H9 (cell line): ENCODE results near the gene IFNK. TPM values are rescaled to one million over a fixed set of nuclear protein-coding genes. Genes with fewer than 3 reads are reported as not detected.

Experiments used
- DNase-seq: peaks from one replicate; pipeline ENCODE4 v3.0.0-alpha.2; 2017
- H2AFZ ChIP-seq: one replicate; pipeline ENCODE4 v1.6.1; 2013; ENCODE audit warnings: mild to moderate bottlenecking, low read length, control low read depth, moderate library complexity
- H2AK5ac ChIP-seq: 2 replicates; pipeline ENCODE4 v1.6.1; 2013; ENCODE audit warnings: low read length, control low read depth, mixed read lengths; ENCODE audit not compliant: insufficient read length
- H2BK120ac ChIP-seq: one replicate; pipeline ENCODE4 v1.6.1; 2013; ENCODE audit warnings: low read depth, mild to moderate bottlenecking, low read length, control low read depth, inconsistent platforms; ENCODE audit not compliant: poor library complexity, severe bottlenecking
- H2BK12ac ChIP-seq: 2 replicates; pipeline ENCODE4 v1.6.1; 2013; ENCODE audit warnings: low read length, control low read depth, mixed read lengths, low read depth; ENCODE audit not compliant: insufficient read length
- H2BK15ac ChIP-seq: 2 replicates; pipeline ENCODE4 v1.6.1; 2013; ENCODE audit warnings: low read depth, low read length, control low read depth
- H2BK20ac ChIP-seq: one replicate; pipeline ENCODE4 v1.6.1; 2013; ENCODE audit warnings: low read depth, mild to moderate bottlenecking, low read length, control low read depth, inconsistent platforms; ENCODE audit not compliant: poor library complexity, severe bottlenecking
- H2BK5ac ChIP-seq: 2 replicates; pipeline ENCODE4 v1.6.1; 2013; ENCODE audit warnings: low read length, control low read depth, mixed read lengths; ENCODE audit not compliant: insufficient read length
- H3K14ac ChIP-seq: 2 replicates; pipeline ENCODE4 v1.6.1; 2013; ENCODE audit warnings: low read length, control low read depth; ENCODE audit not compliant: insufficient read depth
- H3K18ac ChIP-seq: 2 replicates; pipeline ENCODE4 v1.6.1; 2013; ENCODE audit warnings: low read depth, mild to moderate bottlenecking, mixed read lengths, low read length, control low read depth; ENCODE audit not compliant: insufficient read length
- H3K23ac ChIP-seq: 2 replicates; pipeline ENCODE4 v1.6.1; 2013; ENCODE audit warnings: low read length, control low read depth, mixed read lengths, low read depth; ENCODE audit not compliant: insufficient read length
- H3K23me2 ChIP-seq: 2 replicates; pipeline ENCODE4 v1.6.1; 2013; ENCODE audit warnings: low read depth, mild to moderate bottlenecking, mixed read lengths, low read length, control low read depth; ENCODE audit not compliant: insufficient read length, poor library complexity, severe bottlenecking
- H3K27ac ChIP-seq: 2 replicates; pipeline ENCODE4 v1.5.1; 2013; ENCODE audit warnings: low read length, control low read depth, mixed read lengths, low read depth; ENCODE audit not compliant: insufficient read length
- H3K27me3 ChIP-seq: 2 replicates; pipeline ENCODE4 v1.6.1; 2013; ENCODE audit warnings: low read length, control low read depth, inconsistent platforms; ENCODE audit not compliant: insufficient read depth
- H3K4ac ChIP-seq: 2 replicates; pipeline ENCODE4 v1.6.1; 2013; ENCODE audit warnings: low read depth, mild to moderate bottlenecking, control low read depth, inconsistent platforms, low read length, moderate library complexity
- H3K4me1 ChIP-seq: 2 replicates; pipeline ENCODE4 v1.6.1; 2013; ENCODE audit warnings: low read length, control low read depth, inconsistent platforms; ENCODE audit not compliant: insufficient read depth
- H3K4me2 ChIP-seq: 2 replicates; pipeline ENCODE4 v1.6.1; 2013; ENCODE audit warnings: low read length, control low read depth, mixed read lengths; ENCODE audit not compliant: insufficient read length, insufficient read depth
- H3K56ac ChIP-seq: 2 replicates; pipeline ENCODE4 v1.6.1; 2013; ENCODE audit warnings: low read depth, mild to moderate bottlenecking, mixed read lengths, low read length, control low read depth; ENCODE audit not compliant: insufficient read length
- H3K79me1 ChIP-seq: 2 replicates; pipeline ENCODE4 v1.6.1; 2013; ENCODE audit warnings: low read depth, mild to moderate bottlenecking, moderate library complexity, low read length, control low read depth, inconsistent platforms; ENCODE audit not compliant: insufficient read depth, poor library complexity, severe bottlenecking
- H3K79me2 ChIP-seq: 2 replicates; pipeline ENCODE4 v1.6.1; 2013; ENCODE audit warnings: low read length, control low read depth, inconsistent platforms; ENCODE audit not compliant: insufficient read depth
- H3K9ac ChIP-seq: 2 replicates; pipeline ENCODE4 v1.6.1; 2013; ENCODE audit warnings: low read length, control low read depth, mixed read lengths; ENCODE audit not compliant: insufficient read length; ENCODE audit errors: extremely low read depth
- H3K9me3 ChIP-seq: one replicate; pipeline ENCODE4 v1.6.1; 2013; ENCODE audit warnings: low read depth, low read length, inconsistent platforms; ENCODE audit not compliant: control insufficient read depth
- H3T11ph ChIP-seq: one replicate; pipeline ENCODE4 v1.6.1; 2013; ENCODE audit warnings: mild to moderate bottlenecking, low read length, control low read depth, inconsistent platforms
- H4K20me1 ChIP-seq: one replicate; pipeline ENCODE4 v1.6.1; 2013; ENCODE audit not compliant: control insufficient read depth, insufficient read length, insufficient read depth
- H4K5ac ChIP-seq: 2 replicates; pipeline ENCODE4 v1.6.1; 2013; ENCODE audit warnings: low read depth, mild to moderate bottlenecking, mixed read lengths, low read length, control low read depth; ENCODE audit not compliant: insufficient read length
- H4K8ac ChIP-seq: replicated peaks from 2 replicates; pipeline ENCODE4 v1.6.1; 2013; ENCODE audit warnings: low read length, control low read depth, mixed read lengths, low read depth; ENCODE audit not compliant: insufficient read length
- H4K91ac ChIP-seq: 2 replicates; pipeline ENCODE4 v1.6.1; 2013; ENCODE audit warnings: low read depth, mild to moderate bottlenecking, moderate library complexity, mixed read lengths, low read length, control low read depth; ENCODE audit not compliant: insufficient read length
- H3K27ac Mint-ChIP-seq, 3 experiments: 2 replicates in 2 of 3; 3 replicates in 1 of 3; pipeline ENCODE4 v1.8.0; 2020 to 2021; ENCODE audit warnings: mixed read lengths in 3 of 3, mild to moderate bottlenecking in 1 of 3, moderate library complexity in 1 of 3
- H3K27me3 Mint-ChIP-seq: 2 replicates; pipeline ENCODE4 v1.8.0; 2021; ENCODE audit warnings: low read depth, mild to moderate bottlenecking, moderate library complexity, mixed read lengths
- H3K36me3 Mint-ChIP-seq, 3 experiments: 2 replicates in 2 of 3; 3 replicates in 1 of 3; pipeline ENCODE4 v1.8.0; 2020 to 2021; ENCODE audit warnings: low read depth in 3 of 3, mixed read lengths in 3 of 3; ENCODE audit not compliant: insufficient read depth in 1 of 3
- H3K4me1 Mint-ChIP-seq, 2 experiments: 2 replicates each; pipeline ENCODE4 v1.8.0; 2020; ENCODE audit warnings: mixed read lengths in 2 of 2
- H3K4me3 Mint-ChIP-seq, 2 experiments: 2 replicates in 1 of 2; 3 replicates in 1 of 2; pipeline ENCODE4 v1.8.0; 2020 to 2021; ENCODE audit warnings: mild to moderate bottlenecking in 2 of 2, mixed read lengths in 2 of 2, moderate library complexity in 1 of 2
- H3K9me3 Mint-ChIP-seq, 2 experiments: 2 replicates in 1 of 2; 3 replicates in 1 of 2; pipeline ENCODE4 v1.8.0; 2020; ENCODE audit warnings: mild to moderate bottlenecking in 2 of 2, mixed read lengths in 2 of 2, moderate library complexity in 1 of 2
- WGBS: extraction: QIAGEN DNeasy Blood & Tissue Kit; methylation state at CpG from one replicate; pipeline ENCODE4 v1.1.7; 2013; ENCODE audit warnings: missing lambda C conversion rate, low lambda C conversion rate, mixed read lengths; ENCODE audit not compliant: insufficient read length; ENCODE audit errors: extremely low coverage; 5-methylcytosine and 5-hydroxymethylcytosine counted together
- total RNA-seq: library from RNA; stranded (reverse); gene quantifications from 2 replicates; pipeline ENCODE4 v1.2.1, GENCODE V29; 2021
- TF ChIP-seq, protein P1 (sequence below): fragments of 200-600 bp; sonication (generic); conservative IDR thresholded peaks from 3 replicates; pipeline ENCODE4 v1.8.0; 2021; ENCODE audit warnings: antibody characterized with exemption, mild to moderate bottlenecking

The IFNK gene
- total RNA-seq, 1 experiment from 2014 or later, result not detected

GRCh38 chr9:27572566-27572917, 48.5 kb downstream of the IFNK start:
- H2AK5ac ChIP-seq, result no peak overlapping the region
- no peak overlapping the region for H4K8ac ChIP-seq
- WGBS, result no CpG with 5 or more reads among the region's 6 CpGs
- H3K27me3 Mint-ChIP-seq, result peaks cover 7% of the 10 kb centered on the region
- H3K9me3 Mint-ChIP-seq, result peaks cover 3% of the 10 kb centered on the region in 2 experiments
- H3K79me1 ChIP-seq, result no peaks in the 10 kb centered on the region
- peak overlapping the region; percentile 97 for H3K4me2 ChIP-seq
- H4K91ac ChIP-seq, result no peak overlapping the region
- no peak overlapping the region for H2BK15ac ChIP-seq
- no peak overlapping the region for H3K56ac ChIP-seq
- H4K20me1 ChIP-seq, result no peaks in the 10 kb centered on the region
- peaks cover 19 to 22% of the 10 kb centered on the region in 2 experiments for H3K4me1 Mint-ChIP-seq
- H3K79me2 ChIP-seq, result peaks cover 3% of the 10 kb centered on the region; the same call in 1 of the 2 replicates
- H3K36me3 Mint-ChIP-seq, result peaks cover 0 to 6% (median 0%) of the 10 kb centered on the region in 3 experiments; a peak in 4 of 7 replicates
- H4K5ac ChIP-seq, result peak overlapping the region; percentile 23
- no peak overlapping the region for H2BK12ac ChIP-seq
- H2BK5ac ChIP-seq, result peak overlapping the region; percentile 2
- H3K23me2 ChIP-seq, result peaks cover 8% of the 10 kb centered on the region
- no peak overlapping the region for H3T11ph ChIP-seq
- H3K27ac ChIP-seq, result peak overlapping the region; percentile 4
- TF ChIP-seq, protein P1, sequence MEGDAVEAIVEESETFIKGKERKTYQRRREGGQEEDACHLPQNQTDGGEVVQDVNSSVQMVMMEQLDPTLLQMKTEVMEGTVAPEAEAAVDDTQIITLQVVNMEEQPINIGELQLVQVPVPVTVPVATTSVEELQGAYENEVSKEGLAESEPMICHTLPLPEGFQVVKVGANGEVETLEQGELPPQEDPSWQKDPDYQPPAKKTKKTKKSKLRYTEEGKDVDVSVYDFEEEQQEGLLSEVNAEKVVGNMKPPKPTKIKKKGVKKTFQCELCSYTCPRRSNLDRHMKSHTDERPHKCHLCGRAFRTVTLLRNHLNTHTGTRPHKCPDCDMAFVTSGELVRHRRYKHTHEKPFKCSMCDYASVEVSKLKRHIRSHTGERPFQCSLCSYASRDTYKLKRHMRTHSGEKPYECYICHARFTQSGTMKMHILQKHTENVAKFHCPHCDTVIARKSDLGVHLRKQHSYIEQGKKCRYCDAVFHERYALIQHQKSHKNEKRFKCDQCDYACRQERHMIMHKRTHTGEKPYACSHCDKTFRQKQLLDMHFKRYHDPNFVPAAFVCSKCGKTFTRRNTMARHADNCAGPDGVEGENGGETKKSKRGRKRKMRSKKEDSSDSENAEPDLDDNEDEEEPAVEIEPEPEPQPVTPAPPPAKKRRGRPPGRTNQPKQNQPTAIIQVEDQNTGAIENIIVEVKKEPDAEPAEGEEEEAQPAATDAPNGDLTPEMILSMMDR, result no peak
- no peak overlapping the region; the same call in 1 of the 2 replicates for H3K4ac ChIP-seq
- peak overlapping the region; percentile 84 for H3K9ac ChIP-seq
- peak overlapping the region; percentile 88 to 99 for H3K4me3 Mint-ChIP-seq
- H2BK20ac ChIP-seq, result no peak overlapping the region
- no peak overlapping the region for H2AFZ ChIP-seq
- no peak for DNase-seq
- no peaks in the 10 kb centered on the region for H3K4me1 ChIP-seq
- peak overlapping the region; percentile 67 for H3K18ac ChIP-seq
- H3K27me3 ChIP-seq, result no peaks in the 10 kb centered on the region
- H2BK120ac ChIP-seq, result no peak overlapping the region
- H3K14ac ChIP-seq, result peak overlapping the region; percentile 64
- H3K23ac ChIP-seq, result no peak overlapping the region
- no peaks in the 10 kb centered on the region for H3K9me3 ChIP-seq
- H3K27ac Mint-ChIP-seq, result peak overlapping the region; percentile 75 to 97 (median 90); a peak in 4 of 7 replicates
